Fibroblast of peridontal ligament (primary cell): Measurements from ENCODE around the gene GAB2.

Experiments used
- DNase-seq: peaks from one replicate; pipeline ENCODE4 v3.0.0-alpha.2; 2010; ENCODE audit errors: extremely low read depth

Gene GAB2

DNA sequence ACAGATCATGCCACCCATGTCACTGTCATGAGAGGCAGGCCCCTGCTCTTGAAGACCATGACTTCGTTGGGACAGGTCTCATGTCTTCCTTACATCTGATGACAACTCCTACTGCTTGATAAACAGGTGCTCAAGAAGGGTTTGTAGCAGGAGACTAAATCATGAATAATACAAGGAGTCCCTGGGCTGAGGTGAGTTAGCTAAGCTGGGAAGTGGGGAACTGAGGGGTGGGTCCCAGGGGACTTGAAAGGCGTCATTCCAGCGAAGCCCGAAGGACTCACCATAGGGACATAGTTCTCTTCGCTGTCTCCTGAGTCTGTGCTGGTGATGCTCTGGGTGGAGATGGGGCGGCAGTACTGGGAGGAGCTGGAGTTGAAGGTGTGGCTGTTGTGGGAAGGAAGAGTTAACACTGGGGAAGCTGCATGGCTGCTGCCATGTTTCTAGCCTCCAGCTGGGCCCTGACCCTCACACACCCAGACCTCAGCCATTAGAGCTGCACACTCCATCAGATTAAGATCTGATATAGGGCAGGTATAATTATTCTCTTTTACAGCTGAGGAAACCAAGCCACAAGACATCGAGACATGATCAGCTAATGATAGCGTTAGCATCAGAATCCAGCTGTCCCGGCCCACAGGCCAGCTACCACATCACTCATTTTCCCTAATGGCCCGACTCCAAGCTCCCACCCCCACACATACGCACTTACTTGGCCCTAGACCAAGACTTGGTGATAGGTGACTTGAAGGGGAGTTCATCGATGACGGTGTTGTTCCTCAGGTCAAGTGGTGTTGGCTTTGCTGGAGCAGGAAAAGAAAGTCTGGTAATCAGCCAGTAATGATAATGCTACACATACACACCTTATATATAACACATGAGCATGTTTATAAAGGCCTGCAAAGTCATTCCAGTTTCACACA lies 196.0 kb downstream of the GAB2 start:
- no peak for DNase-seq

DNA sequence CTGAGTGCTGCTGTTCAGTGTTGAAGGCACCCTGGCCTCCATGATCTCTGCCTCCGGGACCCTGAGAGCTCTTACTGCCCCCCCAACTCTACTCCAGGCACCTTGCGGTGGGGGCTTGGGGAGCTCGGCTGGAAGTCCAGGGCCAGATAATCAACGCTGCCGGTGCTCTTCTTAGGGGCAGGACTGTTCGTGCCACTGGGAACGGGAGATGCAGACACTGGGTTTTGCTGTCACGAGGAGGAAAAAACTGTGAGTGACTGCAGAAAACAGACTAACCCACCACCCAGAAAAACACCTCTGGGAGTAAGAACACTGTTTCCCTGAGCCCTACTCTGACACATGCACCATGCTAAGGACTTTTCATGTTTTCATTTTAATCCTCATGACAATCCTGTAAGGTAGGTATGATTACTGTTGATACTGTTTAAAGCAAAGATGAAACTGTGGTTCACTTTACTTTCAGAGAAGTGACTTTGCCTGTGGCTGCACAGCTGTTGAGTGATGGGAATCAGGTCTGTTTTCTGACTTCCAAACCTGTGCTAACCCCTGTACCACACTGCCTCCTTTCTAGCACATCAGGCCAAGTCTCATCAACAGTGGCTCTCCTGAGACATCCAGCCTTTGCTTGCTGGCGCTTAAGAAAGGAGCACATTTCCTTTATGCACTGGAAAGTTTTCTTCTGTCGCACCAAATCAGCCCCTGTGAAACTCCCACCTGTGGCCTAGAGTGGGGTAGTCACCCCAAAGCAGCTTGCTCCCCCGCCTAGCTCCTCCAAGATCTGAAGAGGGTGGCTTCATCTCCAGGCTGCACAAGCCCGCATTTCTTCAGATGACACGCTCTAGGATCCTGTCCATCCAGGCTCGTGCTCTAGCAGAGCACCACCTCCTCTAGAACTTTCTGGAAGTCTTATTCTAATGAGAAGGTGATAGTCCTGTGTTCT lies 197.1 kb downstream of the GAB2 start:
- no peak for DNase-seq

- DNase-seq, result no peak
These were observed 198.0 kb downstream of the GAB2 start for GRCh38 chr11:78219493-78220217.

DNA sequence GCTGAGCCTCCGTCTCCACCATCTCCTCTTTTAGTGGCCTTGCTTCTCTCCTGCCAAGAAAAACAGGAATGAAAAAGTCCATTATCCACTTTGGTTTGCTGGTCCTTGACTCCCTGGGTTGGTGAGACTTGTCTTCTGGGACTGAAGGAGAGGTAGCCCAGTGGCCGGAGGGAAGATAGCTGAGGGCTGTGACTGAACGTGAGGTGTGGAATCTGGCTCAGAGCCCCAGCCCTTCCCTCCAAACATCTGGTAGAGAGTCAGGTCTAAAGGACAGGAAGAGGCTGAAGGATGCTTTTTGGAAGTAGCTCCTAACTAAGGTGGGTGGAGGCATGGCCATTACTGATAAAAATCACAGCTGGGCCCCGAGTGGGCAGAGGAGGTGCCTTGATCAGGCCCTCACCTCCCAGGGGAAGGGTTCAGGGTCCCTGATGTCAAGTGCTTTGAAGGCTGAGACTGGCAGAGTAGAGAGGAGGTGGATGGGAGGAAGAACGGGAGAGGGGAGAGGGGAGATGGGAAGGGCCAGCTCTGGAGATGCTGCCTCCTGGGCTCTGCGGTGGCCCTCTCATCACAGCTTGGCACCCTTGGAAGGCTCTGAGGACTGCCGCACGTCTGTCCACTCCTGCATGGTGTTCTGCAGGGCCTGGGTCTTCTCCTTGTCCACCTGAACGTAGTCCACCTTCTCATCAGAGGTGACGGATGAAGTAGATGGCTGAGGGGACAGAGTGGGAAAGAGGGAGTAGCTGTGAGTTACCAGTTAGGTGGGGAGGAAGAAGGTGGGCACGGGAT lies 198.7 kb downstream of the GAB2 start:
- no peak for DNase-seq

DNA sequence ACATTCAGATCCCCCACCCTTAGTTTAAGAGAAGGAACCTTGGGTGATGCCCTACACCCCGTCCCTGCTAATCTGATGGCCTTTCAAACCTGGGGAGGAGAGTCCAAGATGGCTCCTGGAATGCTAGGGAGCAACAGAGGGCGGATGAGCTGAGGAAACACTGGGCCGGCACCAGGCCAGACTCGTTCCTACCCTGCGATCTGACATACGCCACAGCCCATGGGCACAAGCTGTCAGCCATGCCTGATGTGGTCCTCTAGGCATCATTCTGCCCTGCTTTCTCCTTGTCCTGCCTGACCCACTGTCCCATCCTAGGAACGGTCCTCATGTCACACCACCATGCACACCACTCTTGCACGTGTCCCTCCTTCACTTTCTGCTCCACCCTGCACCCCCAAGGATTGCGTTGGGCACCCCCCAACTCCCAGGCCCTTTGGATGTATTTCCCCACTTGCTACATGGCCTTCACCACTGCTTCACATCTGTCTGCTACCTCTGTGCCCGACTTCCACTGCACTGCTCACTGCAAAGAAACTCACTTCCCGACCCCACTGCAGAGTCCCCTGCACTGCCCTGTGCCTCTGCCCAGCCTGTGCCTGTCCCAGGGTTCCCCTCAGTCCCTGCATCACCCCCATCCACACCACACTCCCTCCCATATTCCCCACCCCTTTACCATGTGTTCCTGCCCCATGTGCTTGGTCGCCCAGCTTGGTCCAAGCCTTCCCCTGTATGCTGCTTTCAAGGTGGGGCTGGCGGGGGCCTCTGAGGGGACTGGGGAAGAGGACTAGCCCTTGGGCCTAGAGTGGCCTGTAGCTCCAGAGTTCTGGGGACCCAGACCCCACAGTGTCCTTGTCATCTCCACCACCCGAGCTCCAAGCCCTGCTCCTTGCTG lies 199.7 kb downstream of the GAB2 start:
- DNase-seq, result no peak

- no peak for DNase-seq
These were observed 200.9 kb downstream of the GAB2 start for GRCh38 chr11:78216571-78217287.

DNA sequence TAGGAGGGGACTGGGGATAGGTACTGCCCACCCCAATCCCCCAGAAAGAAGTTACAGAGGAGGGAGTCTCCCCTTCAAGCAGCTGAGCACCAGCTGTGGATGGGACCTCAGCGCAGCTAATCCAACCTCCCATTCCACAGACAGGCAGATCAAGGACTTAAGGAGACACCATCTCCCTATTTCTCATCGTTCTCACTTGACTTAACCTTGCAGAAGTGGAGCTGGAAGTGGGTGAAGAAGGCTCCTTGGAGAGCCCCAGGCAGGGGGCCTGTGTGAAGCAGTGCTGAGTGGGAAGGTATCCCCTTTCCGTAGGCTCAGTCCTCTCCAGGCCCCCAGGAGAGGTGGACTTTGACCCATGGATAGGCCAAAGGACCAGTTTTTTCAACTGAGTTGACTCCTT lies 201.6 kb downstream of the GAB2 start:
- DNase-seq, result no peak

DNA sequence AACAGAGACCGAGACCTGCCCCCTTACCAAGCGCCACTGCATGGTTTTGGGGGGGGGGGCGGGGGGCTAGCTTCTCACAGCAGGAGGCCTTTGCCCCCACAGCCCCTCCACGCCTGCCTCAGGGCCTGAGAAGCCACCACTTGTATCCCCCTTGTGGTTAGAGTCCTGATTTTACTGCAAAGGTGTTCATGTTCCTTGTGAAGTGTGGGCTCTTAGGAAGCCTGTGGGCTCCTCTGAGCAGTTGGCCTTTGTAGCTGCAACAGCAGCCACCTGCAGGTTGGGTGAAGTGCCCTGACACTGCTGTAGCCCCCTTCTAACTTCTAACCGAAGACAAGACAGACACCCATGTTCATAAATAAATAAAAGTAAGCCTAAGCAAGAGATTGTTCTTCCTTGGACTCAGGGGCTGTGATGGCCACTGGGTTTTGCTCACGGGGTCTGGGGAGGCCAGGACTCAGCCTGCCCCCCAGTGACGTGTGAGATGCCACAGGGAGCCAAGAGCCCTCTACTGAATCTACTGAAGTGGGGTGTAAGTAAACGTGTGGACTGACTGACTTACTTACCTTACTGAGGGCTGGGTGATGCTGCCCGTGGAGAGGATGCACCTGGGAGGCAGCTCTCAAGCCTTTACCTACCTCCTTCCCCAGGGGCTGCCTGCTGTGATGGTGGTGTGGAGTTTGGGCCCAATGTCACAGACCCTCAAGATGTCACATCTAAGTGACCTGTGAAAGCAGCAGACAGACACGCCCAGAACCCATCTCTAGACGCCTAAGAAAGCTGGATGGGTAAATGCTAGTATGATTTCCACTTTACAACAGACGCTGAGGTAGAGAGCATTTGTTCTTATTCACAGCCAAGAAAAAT lies 203.1 kb downstream of the GAB2 start:
- no peak for DNase-seq

DNA sequence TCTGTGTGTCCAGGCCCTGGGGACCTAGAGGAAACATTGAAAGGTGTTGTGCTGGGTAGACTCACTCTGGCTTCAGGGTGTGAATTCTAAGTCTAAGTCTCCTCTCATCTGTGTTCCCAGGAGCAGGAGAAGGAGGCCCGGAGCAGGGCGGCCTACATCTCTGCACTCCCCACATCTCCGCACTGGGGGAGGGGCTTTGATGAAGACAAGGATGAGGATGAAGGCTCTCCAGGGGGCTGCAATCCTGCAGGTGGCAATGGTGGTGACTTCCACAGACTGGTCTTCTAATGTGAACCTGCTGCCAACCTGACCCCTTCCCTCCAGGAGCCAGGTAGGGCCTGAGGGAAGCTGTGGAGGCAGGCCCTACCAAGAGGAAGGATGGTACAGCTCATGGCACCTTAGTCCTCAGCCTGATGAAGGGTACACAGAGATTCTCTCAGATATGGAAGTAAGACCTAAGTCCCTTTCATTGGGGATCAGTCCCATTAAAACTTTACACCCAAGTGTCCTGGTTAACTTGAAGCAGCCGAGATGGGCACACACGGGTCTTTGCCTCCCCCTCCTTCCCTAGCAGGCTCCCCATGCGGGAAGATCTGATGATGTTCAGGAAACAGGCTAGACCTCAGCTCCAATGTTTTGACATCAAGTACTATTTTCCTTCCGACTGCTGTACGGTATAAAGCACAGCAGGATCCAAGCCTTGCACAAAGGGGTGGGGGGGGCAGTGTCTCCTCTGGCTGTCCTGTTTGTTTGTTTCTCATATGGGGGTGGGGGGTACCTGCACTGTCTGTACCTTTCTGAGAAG lies 203.9 kb downstream of the GAB2 start:
- no peak for DNase-seq

GRCh38 chr11:78212586-78213371 lies 204.8 kb downstream of the GAB2 start:
- DNase-seq, result peak; percentile 40

- DNase-seq, result no peak
These were observed 206.1 kb downstream of the GAB2 start for GRCh38 chr11:78211565-78211964.

GRCh38 chr11:78210000-78210608 lies 207.5 kb downstream of the GAB2 start:
- no peak for DNase-seq

GRCh38 chr11:78209478-78209877 lies 208.1 kb downstream of the GAB2 start:
- DNase-seq, result no peak

- no peak for DNase-seq
These were observed 209.1 kb downstream of the GAB2 start for GRCh38 chr11:78208257-78209165.

DNA sequence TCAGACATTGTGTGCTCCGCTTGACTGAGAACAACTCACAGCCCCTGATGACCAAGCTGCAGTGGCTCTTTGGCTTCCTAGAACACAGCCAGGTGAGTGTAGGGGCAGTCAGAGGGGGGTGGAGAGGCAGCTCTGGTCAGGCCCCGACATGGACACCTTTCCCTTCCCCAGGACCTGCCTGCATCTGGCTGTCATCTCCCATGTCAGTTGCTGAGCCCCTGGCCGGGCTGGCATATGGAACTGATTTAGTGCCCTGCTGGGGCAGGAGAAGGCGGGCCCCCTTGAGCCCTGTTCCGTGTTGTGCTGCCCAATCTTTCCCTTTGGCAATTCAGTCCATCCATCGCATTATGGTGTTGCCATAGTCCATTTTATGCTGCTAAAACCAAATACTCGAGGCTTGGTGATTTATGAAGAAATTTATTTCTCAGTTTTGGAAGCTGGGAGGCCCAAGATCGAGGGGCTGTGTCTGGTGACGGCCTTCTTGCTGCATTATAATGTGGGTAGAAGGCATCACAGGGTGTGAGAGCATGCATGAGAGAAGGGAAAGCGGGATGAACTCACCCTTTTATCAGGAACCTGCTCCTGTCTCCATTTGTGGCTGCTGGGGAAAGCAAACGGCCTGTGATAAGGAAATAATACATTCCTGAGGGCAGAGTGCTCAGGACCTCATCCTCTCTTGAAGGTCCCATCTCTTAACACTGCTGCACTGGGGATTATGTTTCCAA lies 209.9 kb downstream of the GAB2 start:
- DNase-seq, result no peak
